MM.1S (cell line): ENCODE measurements around the gene RNASE9.

Source experiments
- DNase-seq: peaks from one replicate; pipeline ENCODE4 v3.0.0-alpha.2; 2015
- H2AFZ ChIP-seq: fragments of 300-600 bp; sonication (generic); 2 replicates; pipeline ENCODE4 v1.6.0; 2016; ENCODE audit warnings: antibody characterized with exemption, low read length
- H3F3A ChIP-seq: fragments of 300-600 bp; sonication (generic); 2 replicates; pipeline ENCODE4 v1.6.1; 2016; ENCODE audit warnings: mild to moderate bottlenecking, antibody characterized with exemption, low read length, moderate library complexity, mixed read lengths; ENCODE audit not compliant: insufficient read depth
- H3K27ac ChIP-seq: fragments of 300-600 bp; sonication (generic); 2 replicates; pipeline ENCODE4 v1.5.1; 2016; ENCODE audit warnings: mild to moderate bottlenecking, low read length
- H3K27me3 ChIP-seq: fragments of 300-600 bp; sonication (generic); replicated peaks from 2 replicates; pipeline ENCODE4 v1.6.0; 2016; ENCODE audit warnings: low read length; ENCODE audit not compliant: insufficient read depth
- H3K36me3 ChIP-seq: fragments of 300-600 bp; sonication (generic); replicated peaks from 2 replicates; pipeline ENCODE4 v1.6.1; 2016; ENCODE audit warnings: mild to moderate bottlenecking, low read length, mixed read lengths; ENCODE audit not compliant: insufficient read depth
- H3K4me1 ChIP-seq: fragments of 300-600 bp; sonication (generic); 2 replicates; pipeline ENCODE4 v1.6.1; 2016; ENCODE audit warnings: low read length, mixed read lengths
- H3K4me2 ChIP-seq: fragments of 300-600 bp; sonication (generic); 2 replicates; pipeline ENCODE4 v1.6.0; 2016; ENCODE audit warnings: low read depth, low read length
- H3K4me3 ChIP-seq: fragments of 300-600 bp; sonication (generic); 2 replicates; pipeline ENCODE4 v1.5.1; 2016; ENCODE audit warnings: low read length, mixed read lengths
- H3K79me2 ChIP-seq: fragments of 300-600 bp; sonication (generic); 2 replicates; pipeline ENCODE4 v1.6.1; 2016; ENCODE audit warnings: mixed run types, low read length, mixed read lengths
- H3K9ac ChIP-seq: fragments of 300-600 bp; sonication (generic); 2 replicates; pipeline ENCODE4 v1.6.1; 2016; ENCODE audit warnings: low read length, mixed read lengths
- H3K9me2 ChIP-seq: fragments of 300-600 bp; sonication (generic); replicated peaks from 2 replicates; pipeline ENCODE4 v1.6.1; 2016; ENCODE audit warnings: mild to moderate bottlenecking, low read length, mixed read lengths; ENCODE audit not compliant: insufficient read depth
- H3K9me3 ChIP-seq: fragments of 300-600 bp; sonication (generic); replicated peaks from 2 replicates; pipeline ENCODE4 v1.6.1; 2016; ENCODE audit warnings: mild to moderate bottlenecking, low read length, mixed read lengths; ENCODE audit not compliant: insufficient read depth
- H4K20me1 ChIP-seq: fragments of 300-600 bp; sonication (generic); 2 replicates; pipeline ENCODE4 v1.6.1; 2016; ENCODE audit warnings: mild to moderate bottlenecking, low read length, moderate library complexity, mixed read lengths; ENCODE audit not compliant: insufficient read depth
- CTCF ChIP-seq: fragments of 300-600 bp; sonication (generic); IDR thresholded peaks from 2 replicates; pipeline ENCODE4 v1.5.1; 2016; ENCODE audit warnings: antibody characterized with exemption, low read length, mixed read lengths
- EZH2 ChIP-seq: fragments of 300-600 bp; sonication (generic); optimal IDR thresholded peaks from 2 replicates; pipeline ENCODE3; 2017; ENCODE audit warnings: low read depth, mild to moderate bottlenecking, antibody characterized with exemption, low read length, mixed read lengths
- EZH2phosphoT487 ChIP-seq: fragments of 300-600 bp; sonication (generic); IDR thresholded peaks from 2 replicates; pipeline ENCODE4 v1.6.1; 2018; ENCODE audit warnings: antibody characterized with exemption, low read length

Gene RNASE9

GRCh38 chr14:20550926-20551325 is 9.9 kb downstream of the RNASE9 start:
- H3K9ac ChIP-seq: no peak overlapping the region
- H3K4me2 ChIP-seq: no peak overlapping the region
- no peak for DNase-seq
- H3K9me3 ChIP-seq: no peaks in the 10 kb centered on the region
- H3K27me3 ChIP-seq: no peaks in the 10 kb centered on the region
- TF ChIP-seq EZH2phosphoT487 (no peak), CTCF (no peak), EZH2 (no peak)
- no peaks in the 10 kb centered on the region for H3K79me2 ChIP-seq
- H2AFZ ChIP-seq: no peak overlapping the region
- no peak overlapping the region for H3K27ac ChIP-seq
- H3K4me3 ChIP-seq: no peak overlapping the region
- H4K20me1 ChIP-seq: no peaks in the 10 kb centered on the region
- H3K36me3 ChIP-seq: no peaks in the 10 kb centered on the region
- no peaks in the 10 kb centered on the region for H3K4me1 ChIP-seq
- no peaks in the 10 kb centered on the region for H3K9me2 ChIP-seq
- no peaks in the 10 kb centered on the region for H3F3A ChIP-seq

- no peak for DNase-seq
- Histone ChIP-seq H2AFZ (no peak overlapping the region), H3K9me2 (no peaks in the 10 kb centered on the region), H3F3A (no peaks in the 10 kb centered on the region), H3K27ac (no peak overlapping the region), H3K9me3 (no peaks in the 10 kb centered on the region), H3K9ac (no peak overlapping the region), H3K36me3 (no peaks in the 10 kb centered on the region), H3K27me3 (no peaks in the 10 kb centered on the region), H3K4me1 (no peaks in the 10 kb centered on the region), H3K79me2 (no peaks in the 10 kb centered on the region), H3K4me2 (no peak overlapping the region), H4K20me1 (no peaks in the 10 kb centered on the region), H3K4me3 (no peak overlapping the region)
- TF ChIP-seq EZH2phosphoT487 (no peak), CTCF (no peak), EZH2 (no peak)
These were observed 12.3 kb downstream of the RNASE9 start for GRCh38 chr14:20548414-20549158.

- Histone ChIP-seq H3K27me3 (no peaks in the 10 kb centered on the region), H3K4me2 (no peak overlapping the region), H3K27ac (no peak overlapping the region), H3K4me3 (no peak overlapping the region), H3F3A (no peaks in the 10 kb centered on the region), H3K36me3 (no peaks in the 10 kb centered on the region), H4K20me1 (no peaks in the 10 kb centered on the region), H3K9me2 (no peaks in the 10 kb centered on the region), H3K9ac (no peak overlapping the region), H2AFZ (no peak overlapping the region), H3K79me2 (no peaks in the 10 kb centered on the region), H3K4me1 (no peaks in the 10 kb centered on the region), H3K9me3 (no peaks in the 10 kb centered on the region)
- TF ChIP-seq CTCF (no peak), EZH2phosphoT487 (no peak), EZH2 (no peak)
- no peak for DNase-seq
These were observed 14.0 kb downstream of the RNASE9 start for GRCh38 chr14:20546877-20547276.
